ENCODE results near the gene VIL1.

- no peak for TF ChIP-seq CTCF (IDR thresholded peaks at IDR 0.05)
- peak; percentile 36 for TF ChIP-seq POLR2A (IDR thresholded peaks at IDR 0.05)
Measured at GRCh38 chr2:218370410-218371063, 48.4 kb upstream of the VIL1 start.
